ENCODE results near the gene MREG.
"Not testable (repeated sequence)": the region's sequence is repeated elsewhere in the genome, so short reads cannot be mapped to it uniquely, and the experiment has no call there.

The MREG gene

GRCh38 chr2:216021768-216022565, 8.6 kb upstream of the MREG start:
- no peak for DNase-seq (ENCODE audit: low read depth)

GRCh38 chr2:216018709-216019108, 5.4 kb upstream of the MREG start:
- no peak for DNase-seq (ENCODE audit: low read depth)

- DNase-seq (ENCODE audit: low read depth): peak; percentile 52
These were observed 4.0 kb upstream of the MREG start for GRCh38 chr2:216017365-216017764.

- no peak for DNase-seq (ENCODE audit: low read depth)
These were observed 3.2 kb upstream of the MREG start for GRCh38 chr2:216016581-216016980.

- no peak for DNase-seq (ENCODE audit: low read depth)
These were observed 2.5 kb upstream of the MREG start for GRCh38 chr2:216015722-216016464.

- DNase-seq (ENCODE audit: low read depth): no peak
These were observed 1.6 kb upstream of the MREG start for GRCh38 chr2:216014986-216015385.

GRCh38 chr2:216014006-216014405, 655 bp upstream of the MREG start:
- no peak for DNase-seq (ENCODE audit: low read depth)

GRCh38 chr2:216012830-216013079, 596 bp downstream of the MREG start:
- DNase-seq (ENCODE audit: low read depth): no peak

GRCh38 chr2:216012133-216012829, 1.1 kb downstream of the MREG start:
- peak; percentile 37 for DNase-seq (ENCODE audit: low read depth)

GRCh38 chr2:216009215-216009614, 4.1 kb downstream of the MREG start:
- DNase-seq (ENCODE audit: low read depth): not testable (repeated sequence)

- DNase-seq (ENCODE audit: low read depth): no peak
These were observed 5.0 kb downstream of the MREG start for GRCh38 chr2:216008387-216008786.

- peak; percentile 32 for DNase-seq (ENCODE audit: low read depth)
These were observed 7.1 kb downstream of the MREG start for GRCh38 chr2:216006164-216006663.

- no peak for DNase-seq (ENCODE audit: low read depth)
These were observed 8.6 kb downstream of the MREG start for GRCh38 chr2:216004697-216005283.

GRCh38 chr2:216003876-216004696, 9.3 kb downstream of the MREG start:
- DNase-seq (ENCODE audit: low read depth): no peak

GRCh38 chr2:216002693-216003092, 10.7 kb downstream of the MREG start:
- DNase-seq (ENCODE audit: low read depth): no peak

- DNase-seq (ENCODE audit: low read depth): no peak
These were observed 11.2 kb downstream of the MREG start for GRCh38 chr2:216002101-216002678.

GRCh38 chr2:216001216-216002100, 11.9 kb downstream of the MREG start:
- no peak for DNase-seq (ENCODE audit: low read depth)

GRCh38 chr2:215998636-215999035, 14.7 kb downstream of the MREG start:
- peak; percentile 54 for DNase-seq (ENCODE audit: low read depth)

- DNase-seq (ENCODE audit: low read depth): no peak
These were observed 16.1 kb downstream of the MREG start for GRCh38 chr2:215997219-215997618.

GRCh38 chr2:215994911-215995310, 18.4 kb downstream of the MREG start:
- DNase-seq (ENCODE audit: low read depth): peak; percentile 29
